ENCODE measurements around the gene CCSER2.
"Not testable (repeated sequence)": the region's sequence is repeated elsewhere in the genome, so short reads cannot be mapped to it uniquely, and the experiment has no call there.

CCSER2 gene

GRCh38 chr10:84312816-84313215 is 15.6 kb upstream of the CCSER2 start:
- DNase-seq: no peak

- DNase-seq: no peak
Observed at GRCh38 chr10:84314275-84314674, 14.1 kb upstream of the CCSER2 start.

- DNase-seq: peak; percentile 36
Observed at GRCh38 chr10:84317174-84317573, 11.2 kb upstream of the CCSER2 start.

- no peak for DNase-seq
Observed at GRCh38 chr10:84321902-84322301, 6.5 kb upstream of the CCSER2 start.

GRCh38 chr10:84323566-84323965 is 4.8 kb upstream of the CCSER2 start:
- not testable (repeated sequence) for DNase-seq

- DNase-seq: not testable (repeated sequence)
Observed at GRCh38 chr10:84326995-84327394, 1.4 kb upstream of the CCSER2 start.

- peak; percentile 89 for DNase-seq
Observed at GRCh38 chr10:84329196-84329611, 815 bp downstream of the CCSER2 start.

GRCh38 chr10:84329986-84330651 is 1.7 kb downstream of the CCSER2 start:
- peak; percentile 81 for DNase-seq

- DNase-seq: no peak
Observed at GRCh38 chr10:84331091-84331490, 2.7 kb downstream of the CCSER2 start.

- DNase-seq: peak; percentile 86
Observed at GRCh38 chr10:84333864-84334451, 5.6 kb downstream of the CCSER2 start.

GRCh38 chr10:84334811-84335210 is 6.4 kb downstream of the CCSER2 start:
- no peak for DNase-seq

GRCh38 chr10:84335516-84335915 is 7.1 kb downstream of the CCSER2 start:
- no peak for DNase-seq

- DNase-seq: no peak
Observed at GRCh38 chr10:84336406-84337090, 8.2 kb downstream of the CCSER2 start.

- no peak for DNase-seq
Observed at GRCh38 chr10:84337199-84337598, 8.8 kb downstream of the CCSER2 start.

- no peak for DNase-seq
Observed at GRCh38 chr10:84339025-84339424, 10.6 kb downstream of the CCSER2 start.

- DNase-seq: no peak
Observed at GRCh38 chr10:84340187-84340586, 11.8 kb downstream of the CCSER2 start.

- no peak for DNase-seq
Observed at GRCh38 chr10:84340632-84341537, 12.5 kb downstream of the CCSER2 start.

- DNase-seq: no peak
Observed at GRCh38 chr10:84341538-84341856, 13.1 kb downstream of the CCSER2 start.

- no peak for DNase-seq
Observed at GRCh38 chr10:84341983-84342382, 13.6 kb downstream of the CCSER2 start.

- DNase-seq: no peak
Observed at GRCh38 chr10:84342584-84342983, 14.2 kb downstream of the CCSER2 start.

GRCh38 chr10:84343831-84344230 is 15.4 kb downstream of the CCSER2 start:
- DNase-seq: no peak

GRCh38 chr10:84344526-84344925 is 16.1 kb downstream of the CCSER2 start:
- no peak for DNase-seq

- not testable (repeated sequence) for DNase-seq
Observed at GRCh38 chr10:84347575-84348002, 19.2 kb downstream of the CCSER2 start.

Measured in activated CD4-positive, alpha-beta T cell treated with anti-CD3 and anti-CD28 coated beads, Interleukin-10, Interleukin-2, amounts not matched to agents 100 ng/mL and 50 ng/mL, durations not matched to agents 16 hours and 8 hours (primary cell).